GM23338 (cell line): ENCODE data around the gene SON. TPM values are rescaled to one million over a fixed set of nuclear protein-coding genes. Genes with fewer than 3 reads are reported as not detected.

Experiments
- EZH2phosphoT487 ChIP-seq: fragments of 200-600 bp; sonication (generic); IDR thresholded peaks from one replicate; pipeline ENCODE4 v1.8.1; 2018; ENCODE audit warnings: antibody characterized with exemption; ENCODE audit not compliant: unreplicated experiment
- NANOG ChIP-seq: IDR thresholded peaks from 2 replicates; pipeline ENCODE4 v1.6.1; 2016; ENCODE audit warnings: antibody characterized with exemption, borderline replicate concordance
- polyA plus RNA-seq: library from polyadenylated mRNA; unstranded; fragments of >200 nt; fragmentation: Nextera tagmentation; extraction: Ambion mirVana; gene quantifications from 2 replicates; pipeline ENCODE4 v1.2.1, GENCODE V29; 2016
- total RNA-seq: library from RNA; depleted of rRNA; stranded (reverse); fragments of >200 nt; shearing (Covaris generic); gene quantifications from 2 replicates; pipeline ENCODE4 v1.2.3, GENCODE V29; 2014
- TF ChIP-seq, protein P1 (sequence below): fragments of 250-450 bp; sonication (Bioruptor Pico); IDR thresholded peaks from 2 replicates; pipeline ENCODE4 v1.5.0; 2020; ENCODE audit warnings: mild to moderate bottlenecking, moderate library complexity
- TF ChIP-seq, protein P2 (sequence below): IDR thresholded peaks from 2 replicates; pipeline ENCODE4 v1.6.1; 2016; ENCODE audit warnings: antibody characterized with exemption
- TF ChIP-seq, protein P3 (sequence below): IDR thresholded peaks from one replicate; pipeline ENCODE4 v1.6.1; 2018; ENCODE audit warnings: antibody characterized with exemption; ENCODE audit not compliant: unreplicated experiment

SON gene
- total and polyA plus RNA-seq, 2 experiments from 2014 or later: 361 to 1,421 TPM

DNA sequence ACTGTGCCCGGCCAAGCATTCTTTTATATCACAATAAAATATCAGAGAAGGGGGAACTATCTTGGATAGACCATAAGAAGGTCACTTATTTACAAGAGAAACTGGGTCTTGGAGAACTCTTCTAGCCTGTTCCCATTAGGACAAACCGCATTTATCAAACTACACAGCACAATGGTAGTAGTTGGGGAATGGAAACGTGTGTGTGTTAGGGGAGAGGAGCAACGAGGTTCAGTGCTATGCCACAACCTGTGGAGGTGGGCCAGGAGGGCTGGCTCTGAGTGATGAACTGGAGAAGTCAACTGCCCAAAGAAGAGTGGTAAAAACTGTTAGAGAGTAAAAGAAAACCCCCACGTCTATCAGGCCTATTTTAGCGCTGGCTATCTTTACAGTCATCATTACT is 44.1 kb downstream of the SON start (continued):
- TF ChIP-seq, protein P1, sequence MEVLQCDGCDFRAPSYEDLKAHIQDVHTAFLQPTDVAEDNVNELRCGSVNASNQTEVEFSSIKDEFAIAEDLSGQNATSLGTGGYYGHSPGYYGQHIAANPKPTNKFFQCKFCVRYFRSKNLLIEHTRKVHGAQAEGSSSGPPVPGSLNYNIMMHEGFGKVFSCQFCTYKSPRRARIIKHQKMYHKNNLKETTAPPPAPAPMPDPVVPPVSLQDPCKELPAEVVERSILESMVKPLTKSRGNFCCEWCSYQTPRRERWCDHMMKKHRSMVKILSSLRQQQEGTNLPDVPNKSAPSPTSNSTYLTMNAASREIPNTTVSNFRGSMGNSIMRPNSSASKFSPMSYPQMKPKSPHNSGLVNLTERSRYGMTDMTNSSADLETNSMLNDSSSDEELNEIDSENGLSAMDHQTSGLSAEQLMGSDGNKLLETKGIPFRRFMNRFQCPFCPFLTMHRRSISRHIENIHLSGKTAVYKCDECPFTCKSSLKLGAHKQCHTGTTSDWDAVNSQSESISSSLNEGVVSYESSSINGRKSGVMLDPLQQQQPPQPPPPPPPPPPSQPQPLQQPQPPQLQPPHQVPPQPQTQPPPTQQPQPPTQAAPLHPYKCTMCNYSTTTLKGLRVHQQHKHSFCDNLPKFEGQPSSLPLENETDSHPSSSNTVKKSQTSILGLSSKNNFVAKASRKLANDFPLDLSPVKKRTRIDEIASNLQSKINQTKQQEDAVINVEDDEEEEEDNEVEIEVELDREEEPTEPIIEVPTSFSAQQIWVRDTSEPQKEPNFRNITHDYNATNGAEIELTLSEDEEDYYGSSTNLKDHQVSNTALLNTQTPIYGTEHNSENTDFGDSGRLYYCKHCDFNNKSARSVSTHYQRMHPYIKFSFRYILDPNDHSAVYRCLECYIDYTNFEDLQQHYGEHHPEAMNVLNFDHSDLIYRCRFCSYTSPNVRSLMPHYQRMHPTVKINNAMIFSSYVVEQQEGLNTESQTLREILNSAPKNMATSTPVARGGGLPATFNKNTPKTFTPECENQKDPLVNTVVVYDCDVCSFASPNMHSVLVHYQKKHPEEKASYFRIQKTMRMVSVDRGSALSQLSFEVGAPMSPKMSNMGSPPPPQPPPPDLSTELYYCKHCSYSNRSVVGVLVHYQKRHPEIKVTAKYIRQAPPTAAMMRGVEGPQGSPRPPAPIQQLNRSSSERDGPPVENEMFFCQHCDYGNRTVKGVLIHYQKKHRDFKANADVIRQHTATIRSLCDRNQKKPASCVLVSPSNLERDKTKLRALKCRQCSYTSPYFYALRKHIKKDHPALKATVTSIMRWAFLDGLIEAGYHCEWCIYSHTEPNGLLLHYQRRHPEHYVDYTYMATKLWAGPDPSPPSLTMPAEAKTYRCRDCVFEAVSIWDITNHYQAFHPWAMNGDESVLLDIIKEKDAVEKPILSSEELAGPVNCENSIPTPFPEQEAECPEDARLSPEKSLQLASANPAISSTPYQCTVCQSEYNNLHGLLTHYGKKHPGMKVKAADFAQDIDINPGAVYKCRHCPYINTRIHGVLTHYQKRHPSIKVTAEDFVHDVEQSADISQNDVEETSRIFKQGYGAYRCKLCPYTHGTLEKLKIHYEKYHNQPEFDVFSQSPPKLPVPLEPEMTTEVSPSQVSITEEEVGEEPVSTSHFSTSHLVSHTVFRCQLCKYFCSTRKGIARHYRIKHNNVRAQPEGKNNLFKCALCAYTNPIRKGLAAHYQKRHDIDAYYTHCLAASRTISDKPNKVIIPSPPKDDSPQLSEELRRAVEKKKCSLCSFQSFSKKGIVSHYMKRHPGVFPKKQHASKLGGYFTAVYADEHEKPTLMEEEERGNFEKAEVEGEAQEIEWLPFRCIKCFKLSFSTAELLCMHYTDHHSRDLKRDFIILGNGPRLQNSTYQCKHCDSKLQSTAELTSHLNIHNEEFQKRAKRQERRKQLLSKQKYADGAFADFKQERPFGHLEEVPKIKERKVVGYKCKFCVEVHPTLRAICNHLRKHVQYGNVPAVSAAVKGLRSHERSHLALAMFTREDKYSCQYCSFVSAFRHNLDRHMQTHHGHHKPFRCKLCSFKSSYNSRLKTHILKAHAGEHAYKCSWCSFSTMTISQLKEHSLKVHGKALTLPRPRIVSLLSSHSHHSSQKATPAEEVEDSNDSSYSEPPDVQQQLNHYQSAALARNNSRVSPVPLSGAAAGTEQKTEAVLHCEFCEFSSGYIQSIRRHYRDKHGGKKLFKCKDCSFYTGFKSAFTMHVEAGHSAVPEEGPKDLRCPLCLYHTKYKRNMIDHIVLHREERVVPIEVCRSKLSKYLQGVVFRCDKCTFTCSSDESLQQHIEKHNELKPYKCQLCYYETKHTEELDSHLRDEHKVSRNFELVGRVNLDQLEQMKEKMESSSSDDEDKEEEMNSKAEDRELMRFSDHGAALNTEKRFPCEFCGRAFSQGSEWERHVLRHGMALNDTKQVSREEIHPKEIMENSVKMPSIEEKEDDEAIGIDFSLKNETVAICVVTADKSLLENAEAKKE (CRISPR knock-in tag): no peak
- no peak for TF ChIP-seq EZH2phosphoT487
- TF ChIP-seq NANOG: no peak
- TF ChIP-seq, protein P2, sequence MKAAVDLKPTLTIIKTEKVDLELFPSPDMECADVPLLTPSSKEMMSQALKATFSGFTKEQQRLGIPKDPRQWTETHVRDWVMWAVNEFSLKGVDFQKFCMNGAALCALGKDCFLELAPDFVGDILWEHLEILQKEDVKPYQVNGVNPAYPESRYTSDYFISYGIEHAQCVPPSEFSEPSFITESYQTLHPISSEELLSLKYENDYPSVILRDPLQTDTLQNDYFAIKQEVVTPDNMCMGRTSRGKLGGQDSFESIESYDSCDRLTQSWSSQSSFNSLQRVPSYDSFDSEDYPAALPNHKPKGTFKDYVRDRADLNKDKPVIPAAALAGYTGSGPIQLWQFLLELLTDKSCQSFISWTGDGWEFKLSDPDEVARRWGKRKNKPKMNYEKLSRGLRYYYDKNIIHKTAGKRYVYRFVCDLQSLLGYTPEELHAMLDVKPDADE: no peak
- TF ChIP-seq, protein P3, sequence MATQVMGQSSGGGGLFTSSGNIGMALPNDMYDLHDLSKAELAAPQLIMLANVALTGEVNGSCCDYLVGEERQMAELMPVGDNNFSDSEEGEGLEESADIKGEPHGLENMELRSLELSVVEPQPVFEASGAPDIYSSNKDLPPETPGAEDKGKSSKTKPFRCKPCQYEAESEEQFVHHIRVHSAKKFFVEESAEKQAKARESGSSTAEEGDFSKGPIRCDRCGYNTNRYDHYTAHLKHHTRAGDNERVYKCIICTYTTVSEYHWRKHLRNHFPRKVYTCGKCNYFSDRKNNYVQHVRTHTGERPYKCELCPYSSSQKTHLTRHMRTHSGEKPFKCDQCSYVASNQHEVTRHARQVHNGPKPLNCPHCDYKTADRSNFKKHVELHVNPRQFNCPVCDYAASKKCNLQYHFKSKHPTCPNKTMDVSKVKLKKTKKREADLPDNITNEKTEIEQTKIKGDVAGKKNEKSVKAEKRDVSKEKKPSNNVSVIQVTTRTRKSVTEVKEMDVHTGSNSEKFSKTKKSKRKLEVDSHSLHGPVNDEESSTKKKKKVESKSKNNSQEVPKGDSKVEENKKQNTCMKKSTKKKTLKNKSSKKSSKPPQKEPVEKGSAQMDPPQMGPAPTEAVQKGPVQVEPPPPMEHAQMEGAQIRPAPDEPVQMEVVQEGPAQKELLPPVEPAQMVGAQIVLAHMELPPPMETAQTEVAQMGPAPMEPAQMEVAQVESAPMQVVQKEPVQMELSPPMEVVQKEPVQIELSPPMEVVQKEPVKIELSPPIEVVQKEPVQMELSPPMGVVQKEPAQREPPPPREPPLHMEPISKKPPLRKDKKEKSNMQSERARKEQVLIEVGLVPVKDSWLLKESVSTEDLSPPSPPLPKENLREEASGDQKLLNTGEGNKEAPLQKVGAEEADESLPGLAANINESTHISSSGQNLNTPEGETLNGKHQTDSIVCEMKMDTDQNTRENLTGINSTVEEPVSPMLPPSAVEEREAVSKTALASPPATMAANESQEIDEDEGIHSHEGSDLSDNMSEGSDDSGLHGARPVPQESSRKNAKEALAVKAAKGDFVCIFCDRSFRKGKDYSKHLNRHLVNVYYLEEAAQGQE: no peak
